ENCODE results near the gene RASD2. TPM values are rescaled to one million over a fixed set of nuclear protein-coding genes. Genes with fewer than 3 reads are reported as not detected.

Gene RASD2
- total RNA-seq, result not detected in 2 replicates

GRCh38 chr22:35540595-35541253, at the start of gene RASD2:
TSS of gene RASD2 (plus strand) at chr22:35540831. CDS start at chr22:35546810, 5,979 bp downstream.

Other genes with a start within 250 kb of the RASD2 start
- gene TOM1, start 240.9 kb upstream of the RASD2 start, total RNA-seq, result 22.9 and 26.1 TPM in 2 replicates
- gene HMOX1, start 159.7 kb upstream of the RASD2 start, total RNA-seq, result 91.4 and 96.1 TPM in 2 replicates
- gene MCM5, start 140.7 kb upstream of the RASD2 start, total RNA-seq, result 53.7 and 89.7 TPM in 2 replicates
- gene MB, start 76.5 kb downstream of the RASD2 start, total RNA-seq, result not detected in 2 replicates
- 3.9 and 5.9 TPM in 2 replicates for gene APOL6, start 107.6 kb downstream of the RASD2 start, total RNA-seq
- gene APOL5, start 177.0 kb downstream of the RASD2 start, total RNA-seq, result not detected in 2 replicates

All from thoracic aorta endothelial cell (primary cell).